Measurements from ENCODE around the gene LBX2. TPM values are rescaled to one million over a fixed set of nuclear protein-coding genes. Genes with fewer than 3 reads are reported as not detected.
A peak's percentile ranks its signal among the peaks of the same experiment; 100 is the strongest.

Gene LBX2
- polyA plus RNA-seq, 1 donor (not counting 4 experiments of a cell fraction or from before 2014, with no cell fraction given) = 0.09 TPM

GRCh38 chr2:74522516-74522915 lies 23.1 kb upstream of the LBX2 start:
- H3K27ac ChIP-seq (ENCODE audit: control insufficient read depth, insufficient read depth, low read length) = no peak overlapping the region
- H3K79me2 ChIP-seq (ENCODE audit: control insufficient read depth, insufficient read depth, low read length) = peaks cover 8% of the 10 kb centered on the region
- H3K27me3 ChIP-seq (ENCODE audit: control insufficient read depth, extremely low read depth, insufficient read depth, low read length) = peaks cover 6% of the 10 kb centered on the region
- H4K20me1 ChIP-seq (ENCODE audit: control insufficient read depth, extremely low read depth, insufficient read depth, low read length) = no peaks in the 10 kb centered on the region
- FAIRE-seq (no peak), DNase-seq (ENCODE audit: low read depth, low spot score) (no peak)
- H3K4me3 ChIP-seq (ENCODE audit: control insufficient read depth in 2 of 3, extremely low read depth in 1 of 3, insufficient read depth in 2 of 3, low read depth in 1 of 3, low read length in 3 of 3) = no peak overlapping the region
- H3K4me1 ChIP-seq (ENCODE audit: control insufficient read depth, extremely low read depth, insufficient read depth, low read length) = peaks cover 17% of the 10 kb centered on the region
- H3K9ac ChIP-seq (ENCODE audit: control insufficient read depth, extremely low read depth, insufficient read depth, low read length) = no peak overlapping the region
- H2AFZ ChIP-seq (ENCODE audit: control insufficient read depth, low read length) = no peak overlapping the region
- dilution Hi-C loops (cut with MboI; ENCODE audit: extremely low pct_ligation_motif_present, low sequenced_read_pairs) = no loop called here
- H3K36me3 ChIP-seq (ENCODE audit: control insufficient read depth in 2 of 2, extremely low read depth in 1 of 2, insufficient read depth in 2 of 2, low read length in 2 of 2) = peaks cover 9 to 20% of the 10 kb centered on the region in 2 experiments
- H3K9me3 ChIP-seq (ENCODE audit: control insufficient read depth, low read depth, low read length) = no peaks in the 10 kb centered on the region
- no peak for TF ChIP-seq EZH2 (IDR thresholded peaks at IDR 0.05; ENCODE audit: low read length)
- TF ChIP-seq, protein P1, sequence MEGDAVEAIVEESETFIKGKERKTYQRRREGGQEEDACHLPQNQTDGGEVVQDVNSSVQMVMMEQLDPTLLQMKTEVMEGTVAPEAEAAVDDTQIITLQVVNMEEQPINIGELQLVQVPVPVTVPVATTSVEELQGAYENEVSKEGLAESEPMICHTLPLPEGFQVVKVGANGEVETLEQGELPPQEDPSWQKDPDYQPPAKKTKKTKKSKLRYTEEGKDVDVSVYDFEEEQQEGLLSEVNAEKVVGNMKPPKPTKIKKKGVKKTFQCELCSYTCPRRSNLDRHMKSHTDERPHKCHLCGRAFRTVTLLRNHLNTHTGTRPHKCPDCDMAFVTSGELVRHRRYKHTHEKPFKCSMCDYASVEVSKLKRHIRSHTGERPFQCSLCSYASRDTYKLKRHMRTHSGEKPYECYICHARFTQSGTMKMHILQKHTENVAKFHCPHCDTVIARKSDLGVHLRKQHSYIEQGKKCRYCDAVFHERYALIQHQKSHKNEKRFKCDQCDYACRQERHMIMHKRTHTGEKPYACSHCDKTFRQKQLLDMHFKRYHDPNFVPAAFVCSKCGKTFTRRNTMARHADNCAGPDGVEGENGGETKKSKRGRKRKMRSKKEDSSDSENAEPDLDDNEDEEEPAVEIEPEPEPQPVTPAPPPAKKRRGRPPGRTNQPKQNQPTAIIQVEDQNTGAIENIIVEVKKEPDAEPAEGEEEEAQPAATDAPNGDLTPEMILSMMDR (optimal IDR thresholded peaks at IDR 0.05 in 1 of 3, IDR thresholded peaks at IDR 0.05 in 1 of 3, conservative IDR thresholded peaks at IDR 0.05 in 1 of 3; ENCODE audit: extremely low read depth in 1 of 3, insufficient read depth in 2 of 3, low read length in 3 of 3) = no peak
- no peaks in the 10 kb centered on the region for H3K9me1 ChIP-seq (ENCODE audit: control insufficient read depth, extremely low read depth, insufficient read depth, low read length)
- H3K4me2 ChIP-seq (ENCODE audit: control insufficient read depth, extremely low read depth, insufficient read depth, low read depth, low read length) = no peak overlapping the region

- Histone ChIP-seq H2AFZ (ENCODE audit: control insufficient read depth, low read length) (no peak overlapping the region), H3K4me1 (ENCODE audit: control insufficient read depth, extremely low read depth, insufficient read depth, low read length) (peaks cover 6% of the 10 kb centered on the region), H3K9ac (ENCODE audit: control insufficient read depth, extremely low read depth, insufficient read depth, low read length) (no peak overlapping the region), H4K20me1 (ENCODE audit: control insufficient read depth, extremely low read depth, insufficient read depth, low read length) (no peaks in the 10 kb centered on the region), H3K4me3 (ENCODE audit: control insufficient read depth in 2 of 3, extremely low read depth in 1 of 3, insufficient read depth in 2 of 3, low read depth in 1 of 3, low read length in 3 of 3) (no peak overlapping the region), H3K36me3 (ENCODE audit: control insufficient read depth in 2 of 2, extremely low read depth in 1 of 2, insufficient read depth in 2 of 2, low read length in 2 of 2) (no peaks in the 10 kb centered on the region), H3K27me3 (ENCODE audit: control insufficient read depth, extremely low read depth, insufficient read depth, low read length) (peaks cover 56% of the 10 kb centered on the region), H3K79me2 (ENCODE audit: control insufficient read depth, insufficient read depth, low read length) (no peaks in the 10 kb centered on the region), H3K4me2 (ENCODE audit: control insufficient read depth, extremely low read depth, insufficient read depth, low read depth, low read length) (peak overlapping the region; percentile 20), H3K9me1 (ENCODE audit: control insufficient read depth, extremely low read depth, insufficient read depth, low read length) (no peaks in the 10 kb centered on the region), H3K27ac (ENCODE audit: control insufficient read depth, insufficient read depth, low read length) (no peak overlapping the region), H3K9me3 (ENCODE audit: control insufficient read depth, low read depth, low read length) (no peaks in the 10 kb centered on the region)
- TF ChIP-seq EZH2 (IDR thresholded peaks at IDR 0.05; ENCODE audit: low read length) = no peak
- TF ChIP-seq, protein P1 (optimal IDR thresholded peaks at IDR 0.05 in 1 of 3, IDR thresholded peaks at IDR 0.05 in 1 of 3, conservative IDR thresholded peaks at IDR 0.05 in 1 of 3; ENCODE audit: extremely low read depth in 1 of 3, insufficient read depth in 2 of 3, low read length in 3 of 3) = no peak
- dilution Hi-C loops (cut with MboI; ENCODE audit: extremely low pct_ligation_motif_present, low sequenced_read_pairs) = no loop called here
- FAIRE-seq (no peak), DNase-seq (ENCODE audit: low read depth, low spot score) (no peak)
Measured at GRCh38 chr2:74516650-74517049, 17.2 kb upstream of the LBX2 start.

All from keratinocyte (primary cell).